Lung (tissue), 12 donors: ENCODE measurements around the gene C1orf56. TPM values are rescaled to one million over a fixed set of nuclear protein-coding genes. Genes with fewer than 3 reads are reported as not detected.

Source experiments
- ATAC-seq: fragments of 200-7000 bp; cut with Tn5 transposase; one replicate; pipeline ENCODE4 v1.9.1; 2020; ENCODE audit warnings: moderate number of reproducible peaks; ENCODE audit not compliant: insufficient read depth, low FRiP score
- DNase-seq, 3 donors: peaks; one replicate each; pipeline ENCODE4 v3.0.0-alpha.2; 2013 to 2017
- H3K27ac ChIP-seq, 2 donors: one replicate each; pipeline ENCODE4 v1.5.1; 2013; ENCODE audit warnings: mild to moderate bottlenecking in 2 of 2, moderate library complexity in 2 of 2, control low read depth in 1 of 2, inconsistent platforms in 1 of 2, low read depth in 1 of 2, low read length in 1 of 2
- H3K27me3 ChIP-seq, 3 donors: one replicate each; pipeline ENCODE4 v1.5.1; 2013; ENCODE audit warnings: low read length in 2 of 3; ENCODE audit not compliant: control insufficient read depth in 3 of 3, insufficient read depth in 3 of 3
- H3K36me3 ChIP-seq, 4 donors: one replicate each; pipeline ENCODE4 v1.5.1; 2013; ENCODE audit warnings: low read length in 4 of 4, mild to moderate bottlenecking in 1 of 4, moderate library complexity in 1 of 4; ENCODE audit not compliant: control insufficient read depth in 4 of 4, insufficient read depth in 4 of 4
- H3K4me1 ChIP-seq, 5 donors: one replicate each; pipeline ENCODE4 v1.5.1; 2013; ENCODE audit warnings: low read length in 5 of 5, mild to moderate bottlenecking in 2 of 5, moderate library complexity in 1 of 5; ENCODE audit not compliant: control insufficient read depth in 5 of 5, insufficient read depth in 5 of 5
- H3K4me3 ChIP-seq: one replicate; pipeline ENCODE4 v1.5.1; 2013; ENCODE audit warnings: mild to moderate bottlenecking, control low read depth, moderate library complexity
- H3K9ac ChIP-seq, 2 donors: one replicate each; pipeline ENCODE4 v1.5.1; 2013; ENCODE audit warnings: low read length in 2 of 2, control low read depth in 1 of 2; ENCODE audit not compliant: insufficient read depth in 1 of 2
- H3K9me3 ChIP-seq, 4 donors: one replicate each; pipeline ENCODE4 v1.5.1; 2013; ENCODE audit warnings: low read length in 3 of 4, mild to moderate bottlenecking in 1 of 4, moderate library complexity in 1 of 4; ENCODE audit not compliant: control insufficient read depth in 4 of 4, insufficient read depth in 3 of 4
- WGBS, 2 donors: extraction: QIAGEN DNeasy Blood & Tissue Kit; methylation state at CpG; one replicate each; pipeline ENCODE4 v1.1.7; 2013; 5-methylcytosine and 5-hydroxymethylcytosine counted together
- polyA plus RNA-seq, 2 donors: library from polyadenylated mRNA; stranded (reverse); fragments of 200-250 nt; gene quantifications; one replicate each; pipeline ENCODE4 v1.2.1, GENCODE V29; 2013
- total RNA-seq, 2 donors: library from RNA; depleted of rRNA in 1 of 2; stranded (reverse); fragments of >200 nt in 1 of 2; gene quantifications; one replicate each; pipeline ENCODE4 v1.2.1, GENCODE V29; 2014 to 2021
- TF ChIP-seq, protein P1 (sequence below): IDR thresholded peaks from 2 replicates; pipeline ENCODE4 v1.5.1; 2012; ENCODE audit warnings: mild to moderate bottlenecking; ENCODE audit errors: control extremely low read depth, extremely low read depth
- donor health status: control.
- donor health status: control.
- donor health status: Bipolar disorder and iron deficiency.
- donor health status: healthy.
- donor health status: DM: yes; HTN: yes; CAD: no.

The C1orf56 gene
- total and polyA plus RNA-seq, 4 donors: 2.3 to 4.9 (median 3.9) TPM

DNA sequence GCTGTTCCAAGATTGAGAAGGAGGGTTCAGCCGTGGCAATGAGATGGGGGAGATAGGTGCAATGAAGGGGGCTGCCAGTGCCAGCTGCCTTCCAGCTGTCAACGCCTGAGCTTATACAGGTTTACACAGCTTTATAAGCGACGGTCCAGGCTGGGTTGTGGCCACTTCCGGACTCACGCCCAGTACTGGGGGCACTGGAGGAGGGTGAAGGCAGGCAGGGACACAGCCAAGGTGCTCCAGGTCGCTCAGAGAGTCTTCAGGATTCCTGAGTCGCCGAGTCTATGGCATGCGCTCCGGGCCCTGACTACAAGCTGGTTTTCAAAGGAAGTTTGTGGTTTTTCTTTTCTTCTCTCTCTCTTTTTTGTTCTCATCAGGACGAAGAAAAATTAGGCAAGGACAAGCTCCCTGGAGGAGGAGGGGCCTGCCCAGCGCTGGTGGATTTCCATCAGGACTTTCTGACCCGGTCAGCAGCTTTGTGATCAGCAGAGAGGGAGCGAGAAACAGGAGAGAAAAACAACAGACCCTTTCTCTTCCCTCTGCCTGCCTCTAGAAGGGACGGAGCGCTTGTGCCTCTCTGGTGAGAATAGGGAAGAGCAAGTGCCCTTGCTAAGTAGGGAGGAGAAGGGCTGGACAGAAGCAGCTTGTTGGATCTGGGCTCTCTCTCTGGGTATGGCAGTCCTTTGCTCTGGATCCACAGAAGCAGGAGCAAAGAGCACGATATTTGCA, 41.1 kb upstream of the C1orf56 start, which contains the start of gene MINDY1:
Gene MINDY1 (minus strand): TSS at position 576 of the 726 bp plus-strand sequence. CDS start 4,285 bp downstream, outside the sequence.
- Histone ChIP-seq H3K4me1 (peaks cover 9 to 54% (median 18%) of the 10 kb centered on the region in 5 donors), H3K9ac (peak within 1 kb of the TSS; percentile 90), H3K27me3 (no peaks in the 10 kb centered on the region), H3K27ac (peak within 1 kb of the TSS; percentile 92), H3K36me3 (peaks cover 0 to 11% (median 2%) of the 10 kb centered on the region in 4 donors), H3K4me3 (peak within 1 kb of the TSS; percentile 53), H3K9me3 (no peaks in the 10 kb centered on the region)
- DNase-seq: peak; percentile 84 to 95 (median 92)
- ATAC-seq: peak; percentile 57
- WGBS, 2 donors: 2% methylated on average over 18 of the region's 18 CpGs
- TF ChIP-seq, protein P1, sequence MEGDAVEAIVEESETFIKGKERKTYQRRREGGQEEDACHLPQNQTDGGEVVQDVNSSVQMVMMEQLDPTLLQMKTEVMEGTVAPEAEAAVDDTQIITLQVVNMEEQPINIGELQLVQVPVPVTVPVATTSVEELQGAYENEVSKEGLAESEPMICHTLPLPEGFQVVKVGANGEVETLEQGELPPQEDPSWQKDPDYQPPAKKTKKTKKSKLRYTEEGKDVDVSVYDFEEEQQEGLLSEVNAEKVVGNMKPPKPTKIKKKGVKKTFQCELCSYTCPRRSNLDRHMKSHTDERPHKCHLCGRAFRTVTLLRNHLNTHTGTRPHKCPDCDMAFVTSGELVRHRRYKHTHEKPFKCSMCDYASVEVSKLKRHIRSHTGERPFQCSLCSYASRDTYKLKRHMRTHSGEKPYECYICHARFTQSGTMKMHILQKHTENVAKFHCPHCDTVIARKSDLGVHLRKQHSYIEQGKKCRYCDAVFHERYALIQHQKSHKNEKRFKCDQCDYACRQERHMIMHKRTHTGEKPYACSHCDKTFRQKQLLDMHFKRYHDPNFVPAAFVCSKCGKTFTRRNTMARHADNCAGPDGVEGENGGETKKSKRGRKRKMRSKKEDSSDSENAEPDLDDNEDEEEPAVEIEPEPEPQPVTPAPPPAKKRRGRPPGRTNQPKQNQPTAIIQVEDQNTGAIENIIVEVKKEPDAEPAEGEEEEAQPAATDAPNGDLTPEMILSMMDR: peak; percentile 33

DNA sequence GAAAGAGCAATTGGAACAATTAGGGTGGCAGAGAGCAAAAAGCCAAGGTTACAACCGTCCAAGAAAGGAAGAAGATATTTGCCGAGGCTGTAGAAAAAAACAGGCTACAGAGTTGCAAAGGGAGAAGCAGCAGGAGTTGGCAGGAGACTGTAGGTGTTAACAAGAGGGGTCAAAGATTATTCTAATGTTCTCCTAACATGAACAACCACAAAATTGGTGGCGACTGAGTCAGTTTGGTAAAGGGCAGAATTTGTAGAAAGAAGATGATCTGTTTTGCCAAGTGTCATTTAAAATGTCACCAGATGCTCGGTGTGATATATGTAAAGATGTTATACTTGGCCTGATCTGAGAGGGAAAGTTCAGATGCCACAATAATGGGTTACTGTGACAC, 39.7 kb upstream of the C1orf56 start:
- no peaks in the 10 kb centered on the region for H3K27me3 ChIP-seq
- 15 to 20% methylated on average over 4 of the region's 4 CpGs for WGBS, 2 donors
- H3K9ac ChIP-seq: peak overlapping the region; percentile 88
- H3K9me3 ChIP-seq: no peaks in the 10 kb centered on the region
- peaks cover 6 to 53% (median 23%) of the 10 kb centered on the region in 5 donors for H3K4me1 ChIP-seq
- peak overlapping the region; percentile 90 to 92 for H3K27ac ChIP-seq
- no peak for ATAC-seq
- H3K4me3 ChIP-seq: no peak overlapping the region
- DNase-seq: no peak
- TF ChIP-seq, protein P1: no peak
- H3K36me3 ChIP-seq: no peaks in the 10 kb centered on the region

DNA sequence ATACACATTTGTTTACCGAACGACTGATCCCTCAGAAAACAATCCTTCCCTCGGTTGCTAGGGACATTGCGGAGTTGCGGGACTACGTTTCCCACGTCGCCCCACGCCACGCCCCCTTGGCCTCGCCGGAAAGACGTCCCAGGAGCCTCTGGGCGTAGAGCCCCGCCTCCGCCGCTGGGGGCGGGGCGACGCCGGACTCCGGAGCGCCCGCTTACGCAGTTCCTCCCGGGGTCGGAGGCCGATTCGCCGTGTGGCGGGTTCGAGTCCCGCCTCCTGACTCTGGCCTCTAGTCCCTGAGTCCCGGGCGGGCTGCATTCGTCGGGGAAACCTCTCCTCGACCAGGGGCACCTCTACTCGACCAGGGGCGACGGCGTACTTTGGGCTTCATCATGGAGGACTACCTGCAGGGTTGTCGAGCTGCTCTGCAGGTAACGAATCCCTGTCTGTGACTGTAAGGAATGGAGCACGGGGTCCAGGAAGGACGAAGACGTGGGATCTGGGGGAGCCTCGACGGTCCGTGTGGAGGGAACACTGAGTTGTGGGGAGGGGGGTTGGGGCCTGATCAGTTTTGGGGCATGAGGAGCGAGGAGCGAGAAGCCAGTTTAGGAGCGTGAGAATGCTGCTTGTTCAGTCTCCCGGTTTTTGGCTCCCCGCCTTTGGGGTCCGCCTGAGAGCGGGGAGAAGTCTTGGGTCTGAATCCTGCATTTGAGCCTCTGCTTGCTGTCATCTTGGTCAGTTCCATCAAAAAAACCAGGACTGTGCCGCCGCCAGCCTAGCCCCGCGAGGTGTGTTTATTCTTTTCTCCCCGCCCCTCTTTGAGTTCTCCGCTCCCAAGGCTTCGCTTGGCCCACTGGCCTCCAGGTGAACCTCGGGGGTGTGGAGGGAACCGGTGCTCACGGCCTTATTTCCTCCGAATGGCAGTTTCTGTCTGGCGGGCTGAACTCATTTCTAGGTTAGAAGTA, 39.0 kb upstream of the C1orf56 start, which contains the start of gene PRUNE1:
Gene PRUNE1 (plus strand): TSS at position 206 of the 962 bp plus-strand sequence. CDS start 184 bp downstream, at position 390.
- Histone ChIP-seq H3K36me3 (no peaks in the 10 kb centered on the region), H3K9me3 (no peaks in the 10 kb centered on the region), H3K9ac (peak within 1 kb of the TSS; percentile 94 to 98), H3K4me1 (peaks cover 6 to 56% (median 22%) of the 10 kb centered on the region in 5 donors), H3K27me3 (no peaks in the 10 kb centered on the region), H3K27ac (peak within 1 kb of the TSS; percentile 91 to 92), H3K4me3 (peak within 1 kb of the TSS; percentile 74)
- DNase-seq (peak; percentile 98 to 99 (median 99)), ATAC-seq (peak; percentile 94)
- TF ChIP-seq, protein P1: no peak
- WGBS, 2 donors: 0% methylated on average over 69 of the region's 69 CpGs
